ENCODE data around the gene ABHD14A. TPM values are rescaled to one million over a fixed set of nuclear protein-coding genes. Genes with fewer than 3 reads are reported as not detected.
A peak's percentile ranks its signal among the peaks of the same experiment; 100 is the strongest.

The ABHD14A gene
- total and polyA plus RNA-seq, 7 donors, result 11.2 to 40.6 (median 22.9) TPM

DNA sequence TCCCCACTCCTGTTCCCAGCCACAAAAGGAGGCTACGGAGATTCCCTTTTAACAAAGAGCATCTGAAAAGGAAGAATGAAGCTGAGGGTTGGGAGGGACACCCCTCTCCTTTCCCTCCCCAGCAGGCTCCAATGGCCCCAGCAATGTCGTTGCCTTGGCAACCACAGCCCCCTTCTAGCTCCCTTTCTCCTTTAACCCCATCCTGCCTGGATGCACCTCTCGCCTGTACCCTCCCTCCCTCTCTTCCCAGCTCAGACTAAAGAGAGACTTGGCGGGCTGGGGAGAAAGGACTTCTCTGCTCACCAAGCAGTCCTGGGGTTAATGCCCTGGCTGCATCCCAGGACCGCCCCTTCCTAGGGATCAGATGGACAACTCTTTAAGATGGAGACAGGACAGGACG lies 27.9 kb downstream of the ABHD14A start:
- Histone ChIP-seq H3K27me3 (ENCODE audit: insufficient read depth in 3 of 3, low read length in 2 of 3) (no peaks in the 10 kb centered on the region), H3K36me3 (ENCODE audit: insufficient read depth in 1 of 2, low read depth in 1 of 2) (no peaks in the 10 kb centered on the region), H3K27ac (no peak overlapping the region), H3K4me1 (peaks cover 36% of the 10 kb centered on the region), H3K9me3 (no peaks in the 10 kb centered on the region), H3K4me3 (no peak overlapping the region)
- intact Hi-C loops (cut with DNase I), result loop anchor here (2.0 to 10.0 kb wide), 4 partner anchors 55 to 342 kb away; partner anchors contain the start of gene DUSP7 (in 1 of the 2)
- ATAC-seq (no peak), DNase-seq (peak in 1 of 2 donors; percentile 12)
- TF ChIP-seq, protein P1, sequence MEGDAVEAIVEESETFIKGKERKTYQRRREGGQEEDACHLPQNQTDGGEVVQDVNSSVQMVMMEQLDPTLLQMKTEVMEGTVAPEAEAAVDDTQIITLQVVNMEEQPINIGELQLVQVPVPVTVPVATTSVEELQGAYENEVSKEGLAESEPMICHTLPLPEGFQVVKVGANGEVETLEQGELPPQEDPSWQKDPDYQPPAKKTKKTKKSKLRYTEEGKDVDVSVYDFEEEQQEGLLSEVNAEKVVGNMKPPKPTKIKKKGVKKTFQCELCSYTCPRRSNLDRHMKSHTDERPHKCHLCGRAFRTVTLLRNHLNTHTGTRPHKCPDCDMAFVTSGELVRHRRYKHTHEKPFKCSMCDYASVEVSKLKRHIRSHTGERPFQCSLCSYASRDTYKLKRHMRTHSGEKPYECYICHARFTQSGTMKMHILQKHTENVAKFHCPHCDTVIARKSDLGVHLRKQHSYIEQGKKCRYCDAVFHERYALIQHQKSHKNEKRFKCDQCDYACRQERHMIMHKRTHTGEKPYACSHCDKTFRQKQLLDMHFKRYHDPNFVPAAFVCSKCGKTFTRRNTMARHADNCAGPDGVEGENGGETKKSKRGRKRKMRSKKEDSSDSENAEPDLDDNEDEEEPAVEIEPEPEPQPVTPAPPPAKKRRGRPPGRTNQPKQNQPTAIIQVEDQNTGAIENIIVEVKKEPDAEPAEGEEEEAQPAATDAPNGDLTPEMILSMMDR (IDR thresholded peaks at IDR 0.05), result no peak
- 65 to 76% (median 74%) methylated on average over 6 of the region's 6 CpGs for WGBS, 3 donors

DNA sequence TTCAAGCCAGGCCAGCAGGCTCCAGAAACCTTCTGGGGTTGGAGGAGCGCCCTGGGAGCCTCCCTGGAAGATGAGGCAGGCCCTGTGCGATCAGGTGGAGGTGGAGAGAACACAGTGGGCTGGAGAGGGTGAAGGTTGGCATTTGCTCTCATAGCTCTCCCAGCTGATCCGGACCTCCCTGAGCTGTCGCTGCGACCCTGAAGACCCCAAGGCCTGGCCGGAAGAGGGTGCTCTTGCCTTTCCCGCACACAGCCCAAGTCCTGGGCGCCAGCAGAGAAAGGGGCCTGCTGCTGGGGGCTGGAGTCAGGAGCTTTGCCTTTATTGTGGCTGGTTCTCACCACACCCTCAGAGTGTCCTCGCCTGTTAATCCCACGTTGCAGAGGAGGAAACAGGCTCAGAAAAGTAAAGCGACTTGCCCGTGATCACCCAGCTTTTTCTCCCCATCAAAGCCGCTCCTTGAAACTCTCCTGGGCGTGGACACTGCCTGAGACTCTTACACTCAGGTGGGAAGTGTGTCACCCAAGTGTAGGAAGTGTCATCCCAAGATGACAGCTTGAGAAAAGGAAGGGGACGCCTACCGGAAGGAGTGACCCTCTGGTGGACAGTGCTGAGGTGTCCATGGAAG lies 29.4 kb downstream of the ABHD14A start:
- Histone ChIP-seq H3K9me3 (no peaks in the 10 kb centered on the region), H3K27me3 (ENCODE audit: insufficient read depth in 3 of 3, low read length in 2 of 3) (no peaks in the 10 kb centered on the region), H3K27ac (no peak overlapping the region), H3K4me3 (no peak overlapping the region), H3K4me1 (peaks cover 40% of the 10 kb centered on the region), H3K36me3 (ENCODE audit: insufficient read depth in 1 of 2, low read depth in 1 of 2) (no peaks in the 10 kb centered on the region)
- WGBS, 3 donors, result 47 to 55% (median 49%) methylated on average over 15 to 16 of the region's 16 CpGs
- DNase-seq (peak; percentile 51 to 81), ATAC-seq (peak; percentile 62 to 81 (median 73))
- TF ChIP-seq, protein P1 (IDR thresholded peaks at IDR 0.05), result peak; percentile 63
- intact Hi-C loops (cut with DNase I), result loop anchor here (5.0 to 10.0 kb wide), 3 partner anchors 53 to 341 kb away; partner anchors contain the start of gene DUSP7 (in 1 of the 2)

DNA sequence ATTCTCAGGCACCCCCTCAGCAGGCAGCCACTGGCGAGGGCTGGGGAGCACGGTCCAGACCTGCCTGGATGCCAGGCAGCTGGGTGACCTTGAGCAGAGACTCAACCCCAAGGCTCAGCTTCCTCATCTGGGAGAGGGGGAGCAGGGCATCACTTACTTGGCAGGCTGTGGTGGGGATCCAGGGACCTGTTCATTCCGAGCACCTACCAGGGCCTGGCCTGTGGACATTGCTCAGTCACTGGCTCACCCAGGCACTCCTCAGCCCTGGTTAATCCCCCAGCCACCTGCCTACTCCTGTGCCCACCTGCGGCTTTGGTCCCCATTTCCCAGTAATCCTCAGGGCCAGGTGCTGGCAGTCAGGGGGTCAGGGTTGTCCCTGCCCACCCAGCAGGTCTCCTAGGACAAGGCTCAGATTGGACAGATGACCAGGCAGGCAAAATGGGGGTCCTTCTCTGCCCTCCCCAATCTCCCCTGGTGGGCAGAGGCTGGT lies 30.1 kb downstream of the ABHD14A start:
- intact Hi-C loops (cut with DNase I), result loop anchor here (5.0 to 10.0 kb wide), 3 partner anchors 52 to 340 kb away; partner anchors contain the start of gene DUSP7 (in 1 of the 2)
- no peaks in the 10 kb centered on the region for H3K36me3 ChIP-seq (ENCODE audit: insufficient read depth in 1 of 2, low read depth in 1 of 2)
- TF ChIP-seq, protein P1 (IDR thresholded peaks at IDR 0.05), result no peak
- H3K27ac ChIP-seq, result no peak overlapping the region
- H3K4me3 ChIP-seq, result no peak overlapping the region
- ATAC-seq (no peak), DNase-seq (no peak)
- WGBS, 3 donors, result 66 to 78% (median 77%) methylated on average over 4 of the region's 4 CpGs
- H3K4me1 ChIP-seq, result peaks cover 40% of the 10 kb centered on the region
- no peaks in the 10 kb centered on the region for H3K27me3 ChIP-seq (ENCODE audit: insufficient read depth in 3 of 3, low read length in 2 of 3)
- no peaks in the 10 kb centered on the region for H3K9me3 ChIP-seq

DNA sequence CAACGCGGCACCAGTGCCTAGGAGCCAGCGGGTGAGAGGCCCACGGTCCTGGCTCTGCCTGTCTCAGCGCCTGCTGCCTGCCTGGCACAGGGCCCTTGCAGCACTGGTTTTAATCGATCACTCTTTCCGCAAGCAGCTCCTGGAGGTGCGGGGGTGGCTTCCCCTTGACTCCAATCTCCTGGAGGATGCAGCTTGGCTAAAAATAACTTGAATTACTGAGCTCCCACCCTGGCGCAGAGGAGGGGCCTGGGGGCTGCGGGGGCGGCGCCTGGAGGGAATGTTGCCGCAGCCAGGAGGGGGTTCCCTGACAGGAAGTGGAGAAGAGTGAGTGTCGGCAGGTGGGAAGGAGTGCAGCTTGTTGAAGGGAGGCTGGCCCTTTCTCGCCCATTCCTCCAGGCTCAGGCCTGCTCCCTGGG lies 30.7 kb downstream of the ABHD14A start:
- intact Hi-C loops (cut with DNase I), result loop anchor here in 1 of 2 donors (10.0 kb wide), 1 partner anchor 339 kb away; no protein-coding TSS in a partner anchor
- no peak overlapping the region for H3K4me3 ChIP-seq
- no peaks in the 10 kb centered on the region for H3K27me3 ChIP-seq (ENCODE audit: insufficient read depth in 3 of 3, low read length in 2 of 3)
- no peaks in the 10 kb centered on the region for H3K36me3 ChIP-seq (ENCODE audit: insufficient read depth in 1 of 2, low read depth in 1 of 2)
- H3K9me3 ChIP-seq, result no peaks in the 10 kb centered on the region
- DNase-seq (peak in 1 of 2 donors; percentile 43), ATAC-seq (peak in 1 of 4 donors; percentile 6)
- H3K27ac ChIP-seq, result no peak overlapping the region
- H3K4me1 ChIP-seq, result peaks cover 40% of the 10 kb centered on the region
- WGBS, 3 donors, result 29 to 40% (median 29%) methylated on average over 15 of the region's 15 CpGs
- TF ChIP-seq, protein P1 (IDR thresholded peaks at IDR 0.05), result no peak

Measured in psoas muscle (tissue), 8 donors.